ENCODE data around the gene HBS1L.

HBS1L gene

DNA sequence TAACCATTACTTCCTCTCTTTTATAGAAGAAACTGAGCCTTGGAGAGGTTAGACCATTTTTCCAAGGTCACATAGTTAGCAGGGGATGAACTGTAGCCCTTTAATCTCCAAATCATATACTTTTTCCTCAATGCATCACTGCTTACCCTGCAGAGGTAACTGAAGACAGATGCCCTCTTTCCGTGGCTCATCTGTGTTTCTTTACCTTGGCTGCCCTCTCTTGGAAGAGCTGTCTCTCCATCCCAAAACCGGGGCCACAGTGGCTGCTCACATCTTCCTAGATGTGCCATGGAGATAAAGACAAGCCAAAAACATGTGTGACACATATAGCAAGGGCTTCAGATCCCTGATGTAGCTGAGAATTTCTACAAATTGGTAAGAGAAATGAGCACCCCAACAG lies 104.1 kb downstream of the HBS1L start:
- H3K27me3 ChIP-seq (ENCODE audit: control insufficient read depth, insufficient read depth, low read length), result no peaks in the 10 kb centered on the region
- no peaks in the 10 kb centered on the region for H3K9me3 ChIP-seq (ENCODE audit: control insufficient read depth, insufficient read depth, low read length)
- no peak overlapping the region for H3K27ac ChIP-seq (ENCODE audit: low read depth, low read length)
- no peaks in the 10 kb centered on the region for H3K4me1 ChIP-seq (ENCODE audit: control insufficient read depth, insufficient read depth, low read length)
- H3K9ac ChIP-seq (ENCODE audit: low read depth, low read length), result no peak overlapping the region
- no peak overlapping the region for H3K4me3 ChIP-seq (ENCODE audit: low read depth, low read length)
- no peaks in the 10 kb centered on the region for H3K36me3 ChIP-seq (ENCODE audit: control insufficient read depth, insufficient read depth, low read length)

DNA sequence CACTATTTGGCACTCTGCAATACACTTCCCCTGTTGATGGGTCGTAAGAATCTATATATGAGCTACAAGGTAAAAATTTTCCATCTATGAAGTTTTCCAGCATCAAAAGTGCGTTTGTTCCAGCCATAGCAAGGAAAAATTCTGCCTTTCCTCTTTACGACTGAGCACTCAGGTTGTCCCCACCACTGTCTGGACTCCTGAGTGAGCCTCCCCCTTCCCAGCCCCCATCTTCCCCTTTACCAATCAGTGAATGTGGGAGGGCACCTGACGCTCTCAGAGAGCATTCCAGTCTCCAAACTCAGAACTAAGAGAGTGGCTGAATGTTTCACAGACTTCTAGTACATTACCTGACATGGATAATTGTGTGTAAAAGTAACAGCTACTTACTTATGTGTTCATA lies 104.7 kb downstream of the HBS1L start, which contains the start of gene ALDH8A1:
ALDH8A1 (minus strand) TSS at position 175 of the 400 bp plus-strand sequence; CDS start at position 127, 48 bp downstream.
- Histone ChIP-seq H3K4me1 (ENCODE audit: control insufficient read depth, insufficient read depth, low read length) (no peaks in the 10 kb centered on the region), H3K4me3 (ENCODE audit: low read depth, low read length) (no peak within 1 kb of the TSS), H3K9me3 (ENCODE audit: control insufficient read depth, insufficient read depth, low read length) (no peaks in the 10 kb centered on the region), H3K27ac (ENCODE audit: low read depth, low read length) (no peak within 1 kb of the TSS), H3K36me3 (ENCODE audit: control insufficient read depth, insufficient read depth, low read length) (no peaks in the 10 kb centered on the region), H3K27me3 (ENCODE audit: control insufficient read depth, insufficient read depth, low read length) (no peaks in the 10 kb centered on the region), H3K9ac (ENCODE audit: low read depth, low read length) (no peak within 1 kb of the TSS)

DNA sequence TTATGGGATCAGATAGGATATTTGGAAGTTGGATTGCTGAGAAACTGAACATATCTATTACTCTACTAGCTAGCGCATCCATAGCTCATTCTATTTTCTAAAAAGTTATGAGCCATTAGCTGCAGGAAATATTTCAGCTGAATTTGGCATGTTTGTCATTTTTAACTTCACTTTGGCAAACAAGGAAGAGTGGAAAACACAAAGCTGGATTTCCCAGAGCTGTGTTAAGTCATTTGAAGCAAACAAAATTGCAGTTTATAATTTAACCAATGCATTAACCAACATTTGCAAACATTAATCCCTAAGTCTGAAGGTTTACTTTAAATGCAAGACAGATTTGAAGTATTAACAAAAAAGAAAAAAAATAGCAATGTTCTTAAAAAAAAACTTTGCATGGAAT lies 105.9 kb downstream of the HBS1L start:
- Histone ChIP-seq H3K27ac (ENCODE audit: low read depth, low read length) (no peak overlapping the region), H3K9ac (ENCODE audit: low read depth, low read length) (no peak overlapping the region), H3K27me3 (ENCODE audit: control insufficient read depth, insufficient read depth, low read length) (no peaks in the 10 kb centered on the region), H3K4me3 (ENCODE audit: low read depth, low read length) (no peak overlapping the region), H3K36me3 (ENCODE audit: control insufficient read depth, insufficient read depth, low read length) (no peaks in the 10 kb centered on the region), H3K4me1 (ENCODE audit: control insufficient read depth, insufficient read depth, low read length) (no peaks in the 10 kb centered on the region), H3K9me3 (ENCODE audit: control insufficient read depth, insufficient read depth, low read length) (no peaks in the 10 kb centered on the region)

DNA sequence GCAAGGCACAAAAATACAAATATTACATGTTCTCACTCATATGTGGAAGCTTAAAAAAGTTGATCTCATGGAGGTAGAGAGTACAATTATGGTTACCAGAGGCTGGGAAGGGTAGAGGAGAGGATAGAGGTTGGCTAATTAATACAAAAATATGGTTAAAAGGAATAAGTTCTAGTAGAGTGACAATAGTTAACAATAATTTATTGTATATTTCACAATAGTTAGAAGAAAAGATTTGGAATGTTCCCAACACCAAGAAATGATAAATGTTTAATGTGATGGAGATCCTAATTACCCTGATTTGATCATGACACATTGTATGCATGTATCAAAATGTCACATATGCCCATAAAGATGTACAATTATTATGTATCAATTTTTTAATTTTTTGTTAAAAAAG lies 106.5 kb downstream of the HBS1L start:
- H3K27ac ChIP-seq (ENCODE audit: low read depth, low read length), result no peak overlapping the region
- H3K36me3 ChIP-seq (ENCODE audit: control insufficient read depth, insufficient read depth, low read length), result no peaks in the 10 kb centered on the region
- no peak overlapping the region for H3K9ac ChIP-seq (ENCODE audit: low read depth, low read length)
- H3K4me3 ChIP-seq (ENCODE audit: low read depth, low read length), result no peak overlapping the region
- no peaks in the 10 kb centered on the region for H3K9me3 ChIP-seq (ENCODE audit: control insufficient read depth, insufficient read depth, low read length)
- H3K4me1 ChIP-seq (ENCODE audit: control insufficient read depth, insufficient read depth, low read length), result no peaks in the 10 kb centered on the region
- H3K27me3 ChIP-seq (ENCODE audit: control insufficient read depth, insufficient read depth, low read length), result no peaks in the 10 kb centered on the region

DNA sequence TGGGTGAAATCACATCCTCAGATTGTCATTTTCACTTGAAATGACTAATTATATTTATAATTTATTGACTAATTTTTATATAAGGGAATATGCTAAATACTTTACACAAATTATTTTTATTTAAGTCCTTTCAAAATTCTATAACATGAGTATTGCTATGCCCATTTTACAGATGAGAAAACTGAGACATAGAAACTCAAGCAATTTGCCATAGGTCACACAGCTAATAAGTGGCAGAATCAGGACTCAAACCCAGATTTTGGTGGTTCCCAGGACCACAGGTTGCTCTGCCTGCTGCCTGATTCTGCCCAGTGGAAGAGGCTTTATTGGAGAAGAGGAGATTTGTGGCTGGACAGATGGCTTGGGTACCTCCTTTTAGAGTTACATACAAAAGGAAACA lies 109.6 kb downstream of the HBS1L start:
- Histone ChIP-seq H3K4me3 (ENCODE audit: low read depth, low read length) (no peak overlapping the region), H3K4me1 (ENCODE audit: control insufficient read depth, insufficient read depth, low read length) (no peaks in the 10 kb centered on the region), H3K9ac (ENCODE audit: low read depth, low read length) (no peak overlapping the region), H3K36me3 (ENCODE audit: control insufficient read depth, insufficient read depth, low read length) (no peaks in the 10 kb centered on the region), H3K27ac (ENCODE audit: low read depth, low read length) (no peak overlapping the region), H3K9me3 (ENCODE audit: control insufficient read depth, insufficient read depth, low read length) (no peaks in the 10 kb centered on the region), H3K27me3 (ENCODE audit: control insufficient read depth, insufficient read depth, low read length) (no peaks in the 10 kb centered on the region)

DNA sequence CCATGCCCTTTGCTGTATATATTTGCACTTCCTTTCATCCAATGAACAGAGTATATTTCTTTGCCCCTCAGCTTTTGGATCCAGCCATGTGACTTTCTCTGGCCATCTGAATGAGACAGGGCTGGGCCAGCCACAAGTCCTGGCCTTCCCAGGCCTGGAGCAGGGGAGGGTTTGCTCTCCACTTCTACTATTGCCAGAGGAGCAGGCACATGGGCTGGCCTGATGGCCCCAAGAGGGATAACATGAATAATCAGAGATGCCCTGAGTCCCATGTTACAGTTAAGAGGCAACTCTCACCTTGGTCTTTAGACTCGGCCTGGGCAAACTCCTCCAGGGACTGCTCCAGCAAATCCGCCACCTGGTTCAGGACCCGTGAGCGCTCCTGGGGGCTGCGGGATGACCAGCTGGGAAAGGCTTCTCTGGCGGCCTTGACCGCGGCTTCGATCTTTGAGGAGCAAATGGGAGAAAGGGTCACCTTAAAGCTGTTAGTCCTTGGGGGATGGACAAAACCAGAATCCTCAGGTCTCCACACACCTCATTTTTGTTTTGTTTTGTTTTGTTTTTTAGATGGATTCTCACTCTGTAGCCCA lies 111.0 kb downstream of the HBS1L start:
- H3K4me3 ChIP-seq (ENCODE audit: low read depth, low read length), result no peak overlapping the region
- H3K4me1 ChIP-seq (ENCODE audit: control insufficient read depth, insufficient read depth, low read length), result no peaks in the 10 kb centered on the region
- no peaks in the 10 kb centered on the region for H3K9me3 ChIP-seq (ENCODE audit: control insufficient read depth, insufficient read depth, low read length)
- no peaks in the 10 kb centered on the region for H3K36me3 ChIP-seq (ENCODE audit: control insufficient read depth, insufficient read depth, low read length)
- H3K27me3 ChIP-seq (ENCODE audit: control insufficient read depth, insufficient read depth, low read length), result no peaks in the 10 kb centered on the region
- no peak overlapping the region for H3K27ac ChIP-seq (ENCODE audit: low read depth, low read length)
- H3K9ac ChIP-seq (ENCODE audit: low read depth, low read length), result no peak overlapping the region

DNA sequence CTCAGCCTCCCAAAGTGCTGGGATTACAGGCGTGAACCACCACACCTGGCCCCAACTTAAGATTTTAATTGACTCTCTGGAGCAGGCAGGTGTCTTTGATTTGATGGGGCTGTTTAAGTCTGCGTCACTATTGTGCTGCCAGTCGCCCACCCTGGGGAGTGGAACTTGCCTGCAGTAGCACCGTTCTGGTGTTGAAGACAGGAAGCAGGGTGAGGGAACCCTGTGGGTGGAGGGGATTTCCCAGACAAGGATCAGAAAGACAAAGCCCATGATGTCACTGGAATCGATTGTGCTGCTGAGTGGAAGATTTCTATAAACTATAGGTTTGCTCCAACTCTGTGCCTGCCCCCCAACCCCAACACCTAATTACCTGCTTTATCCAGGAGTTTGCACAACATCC lies 115.7 kb downstream of the HBS1L start:
- no peak overlapping the region for H3K9ac ChIP-seq (ENCODE audit: low read depth, low read length)
- no peaks in the 10 kb centered on the region for H3K9me3 ChIP-seq (ENCODE audit: control insufficient read depth, insufficient read depth, low read length)
- H3K27me3 ChIP-seq (ENCODE audit: control insufficient read depth, insufficient read depth, low read length), result no peaks in the 10 kb centered on the region
- no peak overlapping the region for H3K4me3 ChIP-seq (ENCODE audit: low read depth, low read length)
- H3K36me3 ChIP-seq (ENCODE audit: control insufficient read depth, insufficient read depth, low read length), result no peaks in the 10 kb centered on the region
- H3K4me1 ChIP-seq (ENCODE audit: control insufficient read depth, insufficient read depth, low read length), result no peaks in the 10 kb centered on the region
- H3K27ac ChIP-seq (ENCODE audit: low read depth, low read length), result no peak overlapping the region

DNA sequence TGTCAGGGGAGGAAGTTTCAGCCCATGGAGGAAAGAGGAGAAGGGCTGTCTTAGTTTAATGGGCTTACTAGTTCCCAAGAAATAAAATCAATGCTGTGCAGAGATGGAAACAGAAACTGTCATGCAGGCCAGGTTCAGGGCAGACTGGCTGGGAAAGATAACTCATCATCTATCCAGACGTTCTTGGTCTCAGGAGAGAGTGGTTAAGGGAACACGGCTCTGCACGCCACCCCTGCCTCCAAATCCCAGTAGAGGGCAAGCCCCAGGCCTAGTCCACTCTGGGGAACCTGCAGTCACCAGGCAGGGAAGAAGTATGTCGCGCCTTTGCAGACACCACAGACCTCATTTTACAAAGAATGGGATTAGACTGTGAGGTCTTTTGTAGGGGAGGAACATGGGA lies 117.2 kb downstream of the HBS1L start:
- Histone ChIP-seq H3K27ac (ENCODE audit: low read depth, low read length) (no peak overlapping the region), H3K4me3 (ENCODE audit: low read depth, low read length) (no peak overlapping the region), H3K36me3 (ENCODE audit: control insufficient read depth, insufficient read depth, low read length) (no peaks in the 10 kb centered on the region), H3K9me3 (ENCODE audit: control insufficient read depth, insufficient read depth, low read length) (no peaks in the 10 kb centered on the region), H3K9ac (ENCODE audit: low read depth, low read length) (no peak overlapping the region), H3K4me1 (ENCODE audit: control insufficient read depth, insufficient read depth, low read length) (no peaks in the 10 kb centered on the region), H3K27me3 (ENCODE audit: control insufficient read depth, insufficient read depth, low read length) (no peaks in the 10 kb centered on the region)

DNA sequence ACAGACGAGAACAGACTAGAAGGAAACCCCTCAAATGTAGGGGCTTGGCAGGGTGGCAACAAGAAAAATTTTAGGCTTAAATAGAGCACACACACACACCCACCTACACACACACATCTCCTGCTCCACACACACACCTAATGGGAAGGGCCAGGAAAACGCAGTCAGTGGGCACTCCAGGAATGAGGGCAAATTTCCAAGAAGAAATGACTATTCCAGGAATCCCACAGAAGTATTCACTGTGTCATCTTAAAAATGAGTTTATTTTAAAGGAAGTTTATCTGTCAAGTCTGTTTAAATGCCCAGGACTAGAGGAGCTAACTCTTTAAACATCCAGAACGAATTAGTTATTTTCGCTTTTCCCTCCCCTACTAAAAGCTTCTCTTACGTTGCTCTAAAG lies 117.7 kb downstream of the HBS1L start:
- Histone ChIP-seq H3K4me1 (ENCODE audit: control insufficient read depth, insufficient read depth, low read length) (no peaks in the 10 kb centered on the region), H3K27ac (ENCODE audit: low read depth, low read length) (no peak overlapping the region), H3K9ac (ENCODE audit: low read depth, low read length) (no peak overlapping the region), H3K4me3 (ENCODE audit: low read depth, low read length) (no peak overlapping the region), H3K36me3 (ENCODE audit: control insufficient read depth, insufficient read depth, low read length) (no peaks in the 10 kb centered on the region), H3K9me3 (ENCODE audit: control insufficient read depth, insufficient read depth, low read length) (no peaks in the 10 kb centered on the region), H3K27me3 (ENCODE audit: control insufficient read depth, insufficient read depth, low read length) (no peaks in the 10 kb centered on the region)

DNA sequence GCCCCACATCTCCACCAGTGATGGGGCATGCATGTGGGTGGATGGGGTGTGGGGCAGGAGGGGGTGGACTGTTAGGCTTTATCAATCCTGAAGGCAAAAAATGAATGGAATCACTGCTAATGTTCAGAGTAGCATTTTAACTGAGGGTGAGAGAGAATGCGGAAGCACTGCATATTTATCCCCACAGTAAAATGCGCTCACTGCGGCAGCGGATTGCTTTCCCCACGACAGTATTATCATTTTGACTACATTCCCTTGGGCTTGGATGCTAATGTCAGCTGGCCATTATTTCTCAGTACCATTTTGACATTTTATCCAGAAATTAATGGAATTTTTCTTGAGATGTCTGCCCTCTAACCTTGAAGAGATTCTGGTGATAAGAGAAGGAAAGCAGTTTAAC lies 118.1 kb downstream of the HBS1L start:
- Histone ChIP-seq H3K27ac (ENCODE audit: low read depth, low read length) (no peak overlapping the region), H3K27me3 (ENCODE audit: control insufficient read depth, insufficient read depth, low read length) (no peaks in the 10 kb centered on the region), H3K9ac (ENCODE audit: low read depth, low read length) (no peak overlapping the region), H3K4me1 (ENCODE audit: control insufficient read depth, insufficient read depth, low read length) (no peaks in the 10 kb centered on the region), H3K4me3 (ENCODE audit: low read depth, low read length) (no peak overlapping the region), H3K36me3 (ENCODE audit: control insufficient read depth, insufficient read depth, low read length) (no peaks in the 10 kb centered on the region), H3K9me3 (ENCODE audit: control insufficient read depth, insufficient read depth, low read length) (no peaks in the 10 kb centered on the region)

DNA sequence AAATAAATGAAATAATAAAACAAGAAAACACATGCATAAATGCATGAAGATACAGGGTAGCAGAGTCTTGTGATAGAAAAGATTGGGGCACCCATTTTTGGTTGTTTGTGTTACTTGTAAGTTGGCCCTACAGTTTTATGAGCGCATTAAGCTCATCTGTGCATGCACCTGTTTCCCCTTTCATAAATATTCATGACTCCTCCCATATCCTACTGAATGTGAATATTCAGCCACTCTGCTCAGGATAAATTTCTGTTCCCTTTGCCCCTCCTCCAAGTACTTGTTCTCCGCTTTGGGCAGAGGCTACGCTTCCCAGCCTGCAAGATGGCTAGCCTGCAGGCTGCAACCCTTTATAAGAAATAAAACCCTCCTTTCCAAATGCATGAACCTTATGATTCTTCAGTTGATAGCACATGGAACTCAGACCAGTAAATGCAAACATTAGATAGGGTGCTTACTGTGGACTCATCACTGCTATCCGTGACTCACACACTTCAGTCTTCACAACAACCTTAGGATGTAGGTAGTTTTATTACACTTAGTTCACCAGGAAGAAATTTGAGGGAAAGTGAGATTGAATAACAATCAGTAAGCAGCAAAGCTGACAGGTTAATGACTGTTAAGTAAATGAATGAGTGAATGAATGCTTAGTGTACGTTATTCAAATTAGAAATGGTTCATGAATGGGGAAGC lies 119.7 kb downstream of the HBS1L start:
- no peaks in the 10 kb centered on the region for H3K4me1 ChIP-seq (ENCODE audit: control insufficient read depth, insufficient read depth, low read length)
- no peaks in the 10 kb centered on the region for H3K9me3 ChIP-seq (ENCODE audit: control insufficient read depth, insufficient read depth, low read length)
- H3K36me3 ChIP-seq (ENCODE audit: control insufficient read depth, insufficient read depth, low read length), result no peaks in the 10 kb centered on the region
- no peak overlapping the region for H3K4me3 ChIP-seq (ENCODE audit: low read depth, low read length)
- no peaks in the 10 kb centered on the region for H3K27me3 ChIP-seq (ENCODE audit: control insufficient read depth, insufficient read depth, low read length)
- no peak overlapping the region for H3K27ac ChIP-seq (ENCODE audit: low read depth, low read length)
- H3K9ac ChIP-seq (ENCODE audit: low read depth, low read length), result no peak overlapping the region

Data from HUES48 (cell line).